Neural cell (in vitro differentiated cells): ENCODE measurements around the gene TNRC6A. TPM values are rescaled to one million over a fixed set of nuclear protein-coding genes. Genes with fewer than 3 reads are reported as not detected.

Experiments used
- H2AFZ ChIP-seq: fragments of 200-600, 300-800 bp; sonication (generic), shearing (Covaris generic); 2 replicates; pipeline ENCODE4 v1.6.0; 2014; ENCODE audit warnings: low read depth, mild to moderate bottlenecking, antibody characterized with exemption, low read length, moderate library complexity
- H3F3A ChIP-seq: fragments of 200-600 bp; shearing (Covaris generic); 2 replicates; pipeline ENCODE4 v1.6.1; 2016; ENCODE audit warnings: mild to moderate bottlenecking, moderate library complexity, mixed read lengths, antibody characterized with exemption, low read length; ENCODE audit not compliant: insufficient read depth, poor library complexity, severe bottlenecking
- H3K27ac ChIP-seq: fragments of 200-600, 300-800 bp; sonication (generic), shearing (Covaris generic); 2 replicates; pipeline ENCODE4 v1.5.1; 2014; ENCODE audit warnings: mild to moderate bottlenecking, low read length, moderate library complexity
- H3K27me3 ChIP-seq: fragments of 300-800, 200-600 bp; sonication (generic), shearing (Covaris generic); 2 replicates; pipeline ENCODE4 v1.6.0; 2014; ENCODE audit warnings: mild to moderate bottlenecking, low read depth, low read length, moderate library complexity; ENCODE audit not compliant: insufficient read depth
- H3K36me3 ChIP-seq: fragments of 300-800, 200-600 bp; sonication (generic), shearing (Covaris generic); 2 replicates; pipeline ENCODE4 v1.5.1; 2014; ENCODE audit warnings: mild to moderate bottlenecking, antibody characterized with exemption, low read length, moderate library complexity; ENCODE audit not compliant: insufficient read depth
- H3K4me2 ChIP-seq: fragments of 300-800, 200-600 bp; sonication (generic), shearing (Covaris generic); 2 replicates; pipeline ENCODE4 v1.6.0; 2014; ENCODE audit warnings: mild to moderate bottlenecking, low read length
- H3K4me3 ChIP-seq: fragments of 300-800, 200-600 bp; sonication (generic), shearing (Covaris generic); 2 replicates; pipeline ENCODE4 v1.5.1; 2014; ENCODE audit warnings: mild to moderate bottlenecking, low read length, moderate library complexity
- H3K79me2 ChIP-seq: fragments of 200-600 bp; shearing (Covaris generic); replicated peaks from 2 replicates; pipeline ENCODE4 v1.6.0; 2014; ENCODE audit warnings: mild to moderate bottlenecking, low read length, moderate library complexity; ENCODE audit not compliant: insufficient read depth
- H3K9ac ChIP-seq: fragments of 300-800, 200-600 bp; sonication (generic), shearing (Covaris generic); 2 replicates; pipeline ENCODE4 v1.6.1; 2016; ENCODE audit warnings: mild to moderate bottlenecking, low read length, mixed read lengths
- H3K9me2 ChIP-seq: fragments of 200-600 bp; shearing (Covaris generic); 2 replicates; pipeline ENCODE4 v1.6.1; 2016; ENCODE audit warnings: mild to moderate bottlenecking, low read length, mixed read lengths; ENCODE audit not compliant: insufficient read depth
- H3K9me3 ChIP-seq: fragments of 200-600, 300-800 bp; sonication (generic), shearing (Covaris generic); 2 replicates; pipeline ENCODE4 v1.6.1; 2016; ENCODE audit warnings: mild to moderate bottlenecking, mixed run types, low read length, moderate library complexity, mixed read lengths
- H4K20me1 ChIP-seq: fragments of 200-600 bp; shearing (Covaris generic); 2 replicates; pipeline ENCODE4 v1.6.1; 2016; ENCODE audit warnings: mild to moderate bottlenecking, mixed run types; ENCODE audit not compliant: insufficient read depth
- EP300 ChIP-seq: fragments of 450-650 bp; conservative IDR thresholded peaks from 2 replicates; pipeline ENCODE4 v1.6.1; 2014; ENCODE audit warnings: antibody characterized with exemption, mild to moderate bottlenecking, moderate library complexity; ENCODE audit not compliant: poor library complexity, severe bottlenecking
- EZH2 ChIP-seq: fragments of 200-600, 300-800 bp; shearing (Covaris generic), sonication (generic); IDR thresholded peaks from 2 replicates; pipeline ENCODE4 v1.6.1; 2014; ENCODE audit warnings: antibody characterized with exemption, low read length, borderline replicate concordance, mild to moderate bottlenecking; ENCODE audit not compliant: insufficient read depth, poor library complexity, severe bottlenecking
- MXI1 ChIP-seq: fragments of 450-650 bp; conservative IDR thresholded peaks from 2 replicates; pipeline ENCODE4 v1.6.1; 2014; ENCODE audit warnings: antibody characterized with exemption, mild to moderate bottlenecking; ENCODE audit not compliant: poor library complexity, severe bottlenecking
- RAD21 ChIP-seq: fragments of 450-650 bp; conservative IDR thresholded peaks from 2 replicates; pipeline ENCODE4 v1.6.1; 2014; ENCODE audit warnings: antibody characterized with exemption, mild to moderate bottlenecking, moderate library complexity
- SMC3 ChIP-seq: fragments of 450-650 bp; conservative IDR thresholded peaks from 2 replicates; pipeline ENCODE4 v1.6.1; 2014; ENCODE audit warnings: antibody characterized with exemption, mild to moderate bottlenecking, moderate library complexity; ENCODE audit not compliant: poor library complexity
- TAF1 ChIP-seq: IDR thresholded peaks from 2 replicates; pipeline ENCODE4 v1.6.1; 2012; ENCODE audit warnings: low read depth
- polyA plus RNA-seq: library from polyadenylated mRNA; depleted of rRNA; stranded (reverse); fragments of >200 nt; gene quantifications from 2 replicates; pipeline ENCODE4 v1.2.3, GENCODE V29; 2014
- TF ChIP-seq, protein P1 (sequence below): fragments of 450-650 bp; IDR thresholded peaks from 2 replicates; pipeline ENCODE4 v1.5.1; 2014; ENCODE audit warnings: antibody characterized with exemption, mild to moderate bottlenecking, moderate library complexity; ENCODE audit not compliant: poor library complexity, severe bottlenecking
- TF ChIP-seq, protein P2 (sequence below): IDR thresholded peaks from 2 replicates; pipeline ENCODE4 v1.6.1; 2012; ENCODE audit warnings: borderline replicate concordance

Gene TNRC6A
- polyA plus RNA-seq, 1 donor from 2014 or later = 32.1 TPM

DNA sequence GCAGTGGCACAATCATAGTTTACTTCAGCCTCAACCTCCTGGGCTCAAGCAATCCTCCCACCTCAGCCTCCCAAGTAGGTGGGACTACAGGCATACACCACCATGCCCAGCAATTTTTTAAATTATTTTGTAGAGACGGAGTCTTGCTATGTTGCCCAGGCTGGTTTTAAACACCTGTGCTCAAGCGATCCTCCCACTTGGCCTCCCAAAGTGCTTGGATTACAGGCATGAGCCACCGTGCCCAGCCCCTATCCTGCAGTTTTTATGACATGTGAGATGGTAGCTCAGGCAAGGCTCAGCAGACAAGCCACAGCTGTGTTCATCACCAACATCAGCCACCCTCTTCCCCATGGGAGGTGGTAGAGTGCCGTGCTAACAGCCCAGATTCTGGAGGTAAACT, 46.2 kb upstream of the TNRC6A start:
- Histone ChIP-seq H3K27ac (no peak overlapping the region), H3K79me2 (no peaks in the 10 kb centered on the region), H3F3A (no peaks in the 10 kb centered on the region), H4K20me1 (no peaks in the 10 kb centered on the region), H3K9me2 (no peaks in the 10 kb centered on the region), H3K36me3 (no peaks in the 10 kb centered on the region), H3K9me3 (no peaks in the 10 kb centered on the region), H3K9ac (no peak overlapping the region), H2AFZ (no peak overlapping the region), H3K4me2 (no peak overlapping the region), H3K27me3 (no peaks in the 10 kb centered on the region), H3K4me3 (no peak overlapping the region)
- TF ChIP-seq RAD21 = no peak
- no peak for TF ChIP-seq MXI1
- no peak for TF ChIP-seq TAF1
- TF ChIP-seq EP300 = no peak
- TF ChIP-seq SMC3 = no peak
- TF ChIP-seq, protein P1, sequence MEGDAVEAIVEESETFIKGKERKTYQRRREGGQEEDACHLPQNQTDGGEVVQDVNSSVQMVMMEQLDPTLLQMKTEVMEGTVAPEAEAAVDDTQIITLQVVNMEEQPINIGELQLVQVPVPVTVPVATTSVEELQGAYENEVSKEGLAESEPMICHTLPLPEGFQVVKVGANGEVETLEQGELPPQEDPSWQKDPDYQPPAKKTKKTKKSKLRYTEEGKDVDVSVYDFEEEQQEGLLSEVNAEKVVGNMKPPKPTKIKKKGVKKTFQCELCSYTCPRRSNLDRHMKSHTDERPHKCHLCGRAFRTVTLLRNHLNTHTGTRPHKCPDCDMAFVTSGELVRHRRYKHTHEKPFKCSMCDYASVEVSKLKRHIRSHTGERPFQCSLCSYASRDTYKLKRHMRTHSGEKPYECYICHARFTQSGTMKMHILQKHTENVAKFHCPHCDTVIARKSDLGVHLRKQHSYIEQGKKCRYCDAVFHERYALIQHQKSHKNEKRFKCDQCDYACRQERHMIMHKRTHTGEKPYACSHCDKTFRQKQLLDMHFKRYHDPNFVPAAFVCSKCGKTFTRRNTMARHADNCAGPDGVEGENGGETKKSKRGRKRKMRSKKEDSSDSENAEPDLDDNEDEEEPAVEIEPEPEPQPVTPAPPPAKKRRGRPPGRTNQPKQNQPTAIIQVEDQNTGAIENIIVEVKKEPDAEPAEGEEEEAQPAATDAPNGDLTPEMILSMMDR = no peak

DNA sequence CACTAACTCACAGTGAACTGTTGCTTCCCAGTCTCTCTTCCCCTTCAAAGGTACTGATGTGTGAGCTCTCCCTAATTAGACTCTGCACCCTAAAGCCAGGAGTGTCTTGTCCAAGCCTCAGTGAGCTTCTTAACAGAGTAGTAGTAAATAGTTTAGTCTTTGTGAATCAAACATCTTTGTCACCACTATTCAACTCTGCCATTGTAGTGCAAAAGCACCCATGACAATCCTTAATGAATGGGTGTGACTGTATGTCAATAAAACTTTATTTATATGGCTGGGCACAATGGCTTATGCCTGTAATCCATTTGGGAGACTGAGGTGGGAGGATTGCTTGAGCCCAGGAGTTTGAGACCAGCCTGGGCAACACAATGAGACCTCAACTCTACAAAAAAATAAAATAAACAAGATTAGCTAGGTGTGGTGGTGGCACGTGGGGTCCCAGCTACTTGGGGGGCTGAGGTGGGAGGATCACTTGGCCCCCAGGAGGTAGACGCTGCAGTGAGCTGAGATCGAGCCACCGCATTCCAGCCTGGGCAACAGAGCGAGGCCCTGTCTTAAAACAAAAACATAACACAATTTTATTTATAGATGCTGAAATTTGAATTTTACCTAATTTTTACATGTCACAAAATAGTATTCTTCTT, 45.5 kb upstream of the TNRC6A start:
- Histone ChIP-seq H3K27me3 (no peaks in the 10 kb centered on the region), H3K9me3 (no peaks in the 10 kb centered on the region), H3K9me2 (no peaks in the 10 kb centered on the region), H3K36me3 (no peaks in the 10 kb centered on the region), H3K4me3 (no peak overlapping the region), H3F3A (no peaks in the 10 kb centered on the region), H4K20me1 (no peaks in the 10 kb centered on the region), H3K9ac (no peak overlapping the region), H2AFZ (no peak overlapping the region), H3K4me2 (no peak overlapping the region), H3K79me2 (no peaks in the 10 kb centered on the region), H3K27ac (no peak overlapping the region)
- TF ChIP-seq RAD21 (no peak), EZH2 (no peak), SMC3 (no peak), MXI1 (no peak), TAF1 (no peak), EP300 (no peak)
- TF ChIP-seq, protein P1 = no peak
- TF ChIP-seq, protein P2, sequence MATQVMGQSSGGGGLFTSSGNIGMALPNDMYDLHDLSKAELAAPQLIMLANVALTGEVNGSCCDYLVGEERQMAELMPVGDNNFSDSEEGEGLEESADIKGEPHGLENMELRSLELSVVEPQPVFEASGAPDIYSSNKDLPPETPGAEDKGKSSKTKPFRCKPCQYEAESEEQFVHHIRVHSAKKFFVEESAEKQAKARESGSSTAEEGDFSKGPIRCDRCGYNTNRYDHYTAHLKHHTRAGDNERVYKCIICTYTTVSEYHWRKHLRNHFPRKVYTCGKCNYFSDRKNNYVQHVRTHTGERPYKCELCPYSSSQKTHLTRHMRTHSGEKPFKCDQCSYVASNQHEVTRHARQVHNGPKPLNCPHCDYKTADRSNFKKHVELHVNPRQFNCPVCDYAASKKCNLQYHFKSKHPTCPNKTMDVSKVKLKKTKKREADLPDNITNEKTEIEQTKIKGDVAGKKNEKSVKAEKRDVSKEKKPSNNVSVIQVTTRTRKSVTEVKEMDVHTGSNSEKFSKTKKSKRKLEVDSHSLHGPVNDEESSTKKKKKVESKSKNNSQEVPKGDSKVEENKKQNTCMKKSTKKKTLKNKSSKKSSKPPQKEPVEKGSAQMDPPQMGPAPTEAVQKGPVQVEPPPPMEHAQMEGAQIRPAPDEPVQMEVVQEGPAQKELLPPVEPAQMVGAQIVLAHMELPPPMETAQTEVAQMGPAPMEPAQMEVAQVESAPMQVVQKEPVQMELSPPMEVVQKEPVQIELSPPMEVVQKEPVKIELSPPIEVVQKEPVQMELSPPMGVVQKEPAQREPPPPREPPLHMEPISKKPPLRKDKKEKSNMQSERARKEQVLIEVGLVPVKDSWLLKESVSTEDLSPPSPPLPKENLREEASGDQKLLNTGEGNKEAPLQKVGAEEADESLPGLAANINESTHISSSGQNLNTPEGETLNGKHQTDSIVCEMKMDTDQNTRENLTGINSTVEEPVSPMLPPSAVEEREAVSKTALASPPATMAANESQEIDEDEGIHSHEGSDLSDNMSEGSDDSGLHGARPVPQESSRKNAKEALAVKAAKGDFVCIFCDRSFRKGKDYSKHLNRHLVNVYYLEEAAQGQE = no peak
